ENCODE results near the gene SNRNP25. TPM values are rescaled to one million over a fixed set of nuclear protein-coding genes. Genes with fewer than 3 reads are reported as not detected.

The SNRNP25 gene
- total and polyA plus RNA-seq, 2 experiments from 2014 or later: 12.1 to 31.5 TPM

GRCh38 chr16:60929-61878 is 7.6 kb downstream of the SNRNP25 start:
- Histone ChIP-seq H4K20me1 (ENCODE audit: insufficient read depth) (peaks cover 4% of the 10 kb centered on the region; the same call in 1 of the 2 replicates), H3K27me3 (replicated peaks; ENCODE audit: insufficient read depth) (no peaks in the 10 kb centered on the region), H3K4me3 (no peak overlapping the region), H2AFZ (no peak overlapping the region), H3K36me3 (ENCODE audit: low read depth) (peaks cover 18% of the 10 kb centered on the region; the same call in 1 of the 2 replicates), H3K9me2 (ENCODE audit: insufficient read depth) (no peaks in the 10 kb centered on the region), H3F3A (ENCODE audit: insufficient read depth) (no peaks in the 10 kb centered on the region), H3K27ac (no peak overlapping the region), H3K79me2 (ENCODE audit: insufficient read depth) (peaks cover 14% of the 10 kb centered on the region), H3K4me2 (ENCODE audit: unreplicated experiment) (no peak overlapping the region), H3K9me3 (ENCODE audit: low read depth) (no peaks in the 10 kb centered on the region), H3K4me1 (ENCODE audit: insufficient read depth) (no peaks in the 10 kb centered on the region), H3K9ac (no peak overlapping the region)
- in situ Hi-C loops (cut with MboI): no loop called here
- WGBS, 2 experiments (ENCODE audit: low coverage in 1 of 2, low lambda C conversion rate in 2 of 2, missing lambda C conversion rate in 2 of 2): 88 to 95% methylated on average over 31 to 86 of the region's 89 CpGs
- TF ChIP-seq EZH2 (IDR thresholded peaks at IDR 0.05; ENCODE audit: insufficient read depth, poor library complexity, severe bottlenecking) (no peak), EZH2phosphoT487 (IDR thresholded peaks at IDR 0.05; ENCODE audit: insufficient read depth, low read depth) (no peak)
- no peak for DNase-seq

- Histone ChIP-seq H3K9me3 (ENCODE audit: low read depth) (no peaks in the 10 kb centered on the region), H3K9ac (no peak overlapping the region), H3K27ac (no peak overlapping the region), H3K4me1 (ENCODE audit: insufficient read depth) (no peaks in the 10 kb centered on the region), H3K27me3 (replicated peaks; ENCODE audit: insufficient read depth) (no peaks in the 10 kb centered on the region), H3K4me2 (ENCODE audit: unreplicated experiment) (no peak overlapping the region), H4K20me1 (ENCODE audit: insufficient read depth) (peaks cover 4% of the 10 kb centered on the region; the same call in 1 of the 2 replicates), H3K4me3 (no peak overlapping the region), H2AFZ (no peak overlapping the region), H3F3A (ENCODE audit: insufficient read depth) (no peaks in the 10 kb centered on the region), H3K9me2 (ENCODE audit: insufficient read depth) (no peaks in the 10 kb centered on the region), H3K79me2 (ENCODE audit: insufficient read depth) (peaks cover 21% of the 10 kb centered on the region), H3K36me3 (ENCODE audit: low read depth) (peaks cover 17% of the 10 kb centered on the region; the same call in 1 of the 2 replicates)
- WGBS, 2 experiments (ENCODE audit: low coverage in 1 of 2, low lambda C conversion rate in 2 of 2, missing lambda C conversion rate in 2 of 2): 94 to 95% methylated on average over 24 to 32 of the region's 32 CpGs
- TF ChIP-seq EZH2phosphoT487 (IDR thresholded peaks at IDR 0.05; ENCODE audit: insufficient read depth, low read depth) (no peak), EZH2 (IDR thresholded peaks at IDR 0.05; ENCODE audit: insufficient read depth, poor library complexity, severe bottlenecking) (no peak)
- no peak for DNase-seq
- in situ Hi-C loops (cut with MboI): no loop called here
These were observed 8.3 kb downstream of the SNRNP25 start for GRCh38 chr16:61879-62281.

GRCh38 chr16:62283-62967 is 8.8 kb downstream of the SNRNP25 start:
- WGBS, 2 experiments (ENCODE audit: low coverage in 1 of 2, low lambda C conversion rate in 2 of 2, missing lambda C conversion rate in 2 of 2): 94 to 97% methylated on average over 31 to 34 of the region's 34 CpGs
- Histone ChIP-seq H3K79me2 (ENCODE audit: insufficient read depth) (peaks cover 26% of the 10 kb centered on the region), H3K4me3 (no peak overlapping the region), H4K20me1 (ENCODE audit: insufficient read depth) (peaks cover 4% of the 10 kb centered on the region; the same call in 1 of the 2 replicates), H3K27me3 (replicated peaks; ENCODE audit: insufficient read depth) (no peaks in the 10 kb centered on the region), H3K9me3 (ENCODE audit: low read depth) (no peaks in the 10 kb centered on the region), H3K4me1 (ENCODE audit: insufficient read depth) (no peaks in the 10 kb centered on the region), H2AFZ (no peak overlapping the region), H3K36me3 (ENCODE audit: low read depth) (peaks cover 13% of the 10 kb centered on the region; the same call in 1 of the 2 replicates), H3K27ac (no peak overlapping the region), H3K9ac (no peak overlapping the region), H3F3A (ENCODE audit: insufficient read depth) (no peaks in the 10 kb centered on the region), H3K4me2 (ENCODE audit: unreplicated experiment) (no peak overlapping the region), H3K9me2 (ENCODE audit: insufficient read depth) (no peaks in the 10 kb centered on the region)
- no peak for DNase-seq
- TF ChIP-seq EZH2phosphoT487 (IDR thresholded peaks at IDR 0.05; ENCODE audit: insufficient read depth, low read depth) (no peak), EZH2 (IDR thresholded peaks at IDR 0.05; ENCODE audit: insufficient read depth, poor library complexity, severe bottlenecking) (no peak)
- in situ Hi-C loops (cut with MboI): no loop called here

- Histone ChIP-seq H3K36me3 (ENCODE audit: low read depth) (peaks cover 13% of the 10 kb centered on the region; the same call in 1 of the 2 replicates), H2AFZ (no peak overlapping the region), H3K9me2 (ENCODE audit: insufficient read depth) (no peaks in the 10 kb centered on the region), H3K9ac (no peak overlapping the region), H3K4me2 (ENCODE audit: unreplicated experiment) (no peak overlapping the region), H3K27ac (no peak overlapping the region), H3K79me2 (ENCODE audit: insufficient read depth) (peaks cover 32% of the 10 kb centered on the region), H3F3A (ENCODE audit: insufficient read depth) (no peaks in the 10 kb centered on the region), H3K9me3 (ENCODE audit: low read depth) (no peaks in the 10 kb centered on the region), H3K4me3 (no peak overlapping the region), H4K20me1 (ENCODE audit: insufficient read depth) (peaks cover 4% of the 10 kb centered on the region; the same call in 1 of the 2 replicates), H3K4me1 (ENCODE audit: insufficient read depth) (no peaks in the 10 kb centered on the region), H3K27me3 (replicated peaks; ENCODE audit: insufficient read depth) (no peaks in the 10 kb centered on the region)
- in situ Hi-C loops (cut with MboI): no loop called here
- 97 to 99% methylated on average over 21 of the region's 21 CpGs for WGBS, 2 experiments (ENCODE audit: low coverage in 1 of 2, low lambda C conversion rate in 2 of 2, missing lambda C conversion rate in 2 of 2)
- no peak for DNase-seq
- TF ChIP-seq EZH2 (IDR thresholded peaks at IDR 0.05; ENCODE audit: insufficient read depth, poor library complexity, severe bottlenecking) (no peak), EZH2phosphoT487 (IDR thresholded peaks at IDR 0.05; ENCODE audit: insufficient read depth, low read depth) (no peak)
These were observed 9.4 kb downstream of the SNRNP25 start for GRCh38 chr16:62968-63391.
